ENCODE results near the gene FAM168A.

Gene FAM168A

GRCh38 chr11:73640592-73640991, 42.7 kb upstream of the FAM168A start (continued):
- TF ChIP-seq TSHZ2 (CRISPR knock-in tag; IDR thresholded peaks at IDR 0.05): no peak
- TF ChIP-seq CSDC2 (CRISPR knock-in tag; IDR thresholded peaks at IDR 0.05): no peak

- no peak for ATAC-seq
- TF ChIP-seq ZC3H10 (CRISPR knock-in tag; IDR thresholded peaks at IDR 0.05): no peak
- no peak for TF ChIP-seq ARNTL (CRISPR knock-in tag; IDR thresholded peaks at IDR 0.05; ENCODE audit: borderline replicate concordance, low read depth)
- TF ChIP-seq CREB5 (CRISPR knock-in tag; IDR thresholded peaks at IDR 0.05; ENCODE audit: low read depth): no peak
- TF ChIP-seq ESRRG (CRISPR knock-in tag; IDR thresholded peaks at IDR 0.05): no peak
- no peak for TF ChIP-seq ZNF70 (CRISPR knock-in tag; IDR thresholded peaks at IDR 0.05)
- TF ChIP-seq CSRNP3 (CRISPR knock-in tag; IDR thresholded peaks at IDR 0.05): no peak
- TF ChIP-seq PATZ1 (CRISPR knock-in tag; IDR thresholded peaks at IDR 0.05; ENCODE audit: borderline replicate concordance): no peak
- no peak for TF ChIP-seq TOX (CRISPR knock-in tag; IDR thresholded peaks at IDR 0.05; ENCODE audit: borderline replicate concordance)
- no peak for TF ChIP-seq PPARA (CRISPR knock-in tag; IDR thresholded peaks at IDR 0.05; ENCODE audit: borderline replicate concordance)
- no peak for TF ChIP-seq ZFP30 (CRISPR knock-in tag; IDR thresholded peaks at IDR 0.05)
- no peak for TF ChIP-seq ZNF8 (CRISPR knock-in tag; IDR thresholded peaks at IDR 0.05)
- TF ChIP-seq ZFP3 (CRISPR knock-in tag; IDR thresholded peaks at IDR 0.05): no peak
- TF ChIP-seq CSDC2 (CRISPR knock-in tag; IDR thresholded peaks at IDR 0.05): no peak
- TF ChIP-seq GLIS3 (CRISPR knock-in tag; IDR thresholded peaks at IDR 0.05): no peak
- TF ChIP-seq TSHZ2 (CRISPR knock-in tag; IDR thresholded peaks at IDR 0.05): no peak
- no peak for TF ChIP-seq ISL1 (CRISPR knock-in tag; IDR thresholded peaks at IDR 0.05)
- no peak for TF ChIP-seq OSR1 (CRISPR knock-in tag; IDR thresholded peaks at IDR 0.05)
- TF ChIP-seq TCF4 (CRISPR knock-in tag; IDR thresholded peaks at IDR 0.05; ENCODE audit: borderline replicate concordance): no peak
Observed at GRCh38 chr11:73637012-73637411, 39.1 kb upstream of the FAM168A start.

DNA sequence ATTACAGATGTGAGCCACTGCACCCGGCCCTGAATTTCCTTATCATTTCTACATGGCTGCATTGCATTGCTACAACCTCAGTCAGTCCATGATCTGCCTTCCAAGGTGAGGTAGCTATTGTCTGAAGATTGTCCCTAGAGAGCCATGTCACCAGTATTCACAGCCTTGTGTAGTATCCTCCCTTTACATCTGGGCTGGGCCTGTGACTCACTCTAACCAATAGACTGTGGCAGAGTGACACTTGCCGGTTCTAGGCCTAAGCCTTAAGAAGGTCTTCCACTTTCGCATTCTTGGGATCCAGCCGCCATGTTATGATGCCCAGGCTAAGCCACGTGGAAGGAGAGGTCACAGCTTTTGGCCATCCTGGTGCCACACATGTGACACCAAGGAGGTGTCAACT, 38.3 kb upstream of the FAM168A start:
- TF ChIP-seq ARNTL (CRISPR knock-in tag; IDR thresholded peaks at IDR 0.05; ENCODE audit: borderline replicate concordance, low read depth): no peak
- TF ChIP-seq GLIS3 (CRISPR knock-in tag; IDR thresholded peaks at IDR 0.05): no peak
- no peak for TF ChIP-seq ESRRG (CRISPR knock-in tag; IDR thresholded peaks at IDR 0.05)
- TF ChIP-seq ZNF70 (CRISPR knock-in tag; IDR thresholded peaks at IDR 0.05): no peak
- TF ChIP-seq ZFP30 (CRISPR knock-in tag; IDR thresholded peaks at IDR 0.05): no peak
- no peak for TF ChIP-seq CSDC2 (CRISPR knock-in tag; IDR thresholded peaks at IDR 0.05)
- no peak for TF ChIP-seq TOX (CRISPR knock-in tag; IDR thresholded peaks at IDR 0.05; ENCODE audit: borderline replicate concordance)
- no peak for TF ChIP-seq ZNF565 (CRISPR knock-in tag; conservative IDR thresholded peaks at IDR 0.05; ENCODE audit: low read depth)
- no peak for TF ChIP-seq TSHZ2 (CRISPR knock-in tag; IDR thresholded peaks at IDR 0.05)
- TF ChIP-seq, protein P1, sequence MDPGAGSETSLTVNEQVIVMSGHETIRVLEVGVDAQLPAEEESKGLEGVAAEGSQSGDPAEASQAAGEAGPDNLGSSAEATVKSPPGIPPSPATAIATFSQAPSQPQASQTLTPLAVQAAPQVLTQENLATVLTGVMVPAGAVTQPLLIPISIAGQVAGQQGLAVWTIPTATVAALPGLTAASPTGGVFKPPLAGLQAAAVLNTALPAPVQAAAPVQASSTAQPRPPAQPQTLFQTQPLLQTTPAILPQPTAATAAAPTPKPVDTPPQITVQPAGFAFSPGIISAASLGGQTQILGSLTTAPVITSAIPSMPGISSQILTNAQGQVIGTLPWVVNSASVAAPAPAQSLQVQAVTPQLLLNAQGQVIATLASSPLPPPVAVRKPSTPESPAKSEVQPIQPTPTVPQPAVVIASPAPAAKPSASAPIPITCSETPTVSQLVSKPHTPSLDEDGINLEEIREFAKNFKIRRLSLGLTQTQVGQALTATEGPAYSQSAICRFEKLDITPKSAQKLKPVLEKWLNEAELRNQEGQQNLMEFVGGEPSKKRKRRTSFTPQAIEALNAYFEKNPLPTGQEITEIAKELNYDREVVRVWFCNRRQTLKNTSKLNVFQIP (CRISPR knock-in tag; IDR thresholded peaks at IDR 0.05; ENCODE audit: borderline replicate concordance, low read depth): no peak
- TF ChIP-seq BACH2 (CRISPR knock-in tag; IDR thresholded peaks at IDR 0.05; ENCODE audit: borderline replicate concordance): no peak
- no peak for TF ChIP-seq ZFP3 (CRISPR knock-in tag; IDR thresholded peaks at IDR 0.05)
- TF ChIP-seq OSR1 (CRISPR knock-in tag; IDR thresholded peaks at IDR 0.05): no peak
- TF ChIP-seq PPARA (CRISPR knock-in tag; IDR thresholded peaks at IDR 0.05; ENCODE audit: borderline replicate concordance): no peak
- ATAC-seq: no peak
